Neural cell (in vitro differentiated cells): ENCODE measurements around the gene PTPRA. TPM values are rescaled to one million over a fixed set of nuclear protein-coding genes. Genes with fewer than 3 reads are reported as not detected.

Experiments used
- H2AFZ ChIP-seq: fragments of 200-600, 300-800 bp; sonication (generic), shearing (Covaris generic); 2 replicates; pipeline ENCODE4 v1.6.0; 2014; ENCODE audit warnings: low read depth, mild to moderate bottlenecking, antibody characterized with exemption, low read length, moderate library complexity
- H3F3A ChIP-seq: fragments of 200-600 bp; shearing (Covaris generic); 2 replicates; pipeline ENCODE4 v1.6.1; 2016; ENCODE audit warnings: mild to moderate bottlenecking, moderate library complexity, mixed read lengths, antibody characterized with exemption, low read length; ENCODE audit not compliant: insufficient read depth, poor library complexity, severe bottlenecking
- H3K27ac ChIP-seq: fragments of 200-600, 300-800 bp; sonication (generic), shearing (Covaris generic); 2 replicates; pipeline ENCODE4 v1.5.1; 2014; ENCODE audit warnings: mild to moderate bottlenecking, low read length, moderate library complexity
- H3K27me3 ChIP-seq: fragments of 300-800, 200-600 bp; sonication (generic), shearing (Covaris generic); 2 replicates; pipeline ENCODE4 v1.6.0; 2014; ENCODE audit warnings: mild to moderate bottlenecking, low read depth, low read length, moderate library complexity; ENCODE audit not compliant: insufficient read depth
- H3K36me3 ChIP-seq: fragments of 300-800, 200-600 bp; sonication (generic), shearing (Covaris generic); 2 replicates; pipeline ENCODE4 v1.5.1; 2014; ENCODE audit warnings: mild to moderate bottlenecking, antibody characterized with exemption, low read length, moderate library complexity; ENCODE audit not compliant: insufficient read depth
- H3K4me2 ChIP-seq: fragments of 300-800, 200-600 bp; sonication (generic), shearing (Covaris generic); 2 replicates; pipeline ENCODE4 v1.6.0; 2014; ENCODE audit warnings: mild to moderate bottlenecking, low read length
- H3K4me3 ChIP-seq: fragments of 300-800, 200-600 bp; sonication (generic), shearing (Covaris generic); 2 replicates; pipeline ENCODE4 v1.5.1; 2014; ENCODE audit warnings: mild to moderate bottlenecking, low read length, moderate library complexity
- H3K79me2 ChIP-seq: fragments of 200-600 bp; shearing (Covaris generic); replicated peaks from 2 replicates; pipeline ENCODE4 v1.6.0; 2014; ENCODE audit warnings: mild to moderate bottlenecking, low read length, moderate library complexity; ENCODE audit not compliant: insufficient read depth
- H3K9ac ChIP-seq: fragments of 300-800, 200-600 bp; sonication (generic), shearing (Covaris generic); 2 replicates; pipeline ENCODE4 v1.6.1; 2016; ENCODE audit warnings: mild to moderate bottlenecking, low read length, mixed read lengths
- H3K9me2 ChIP-seq: fragments of 200-600 bp; shearing (Covaris generic); 2 replicates; pipeline ENCODE4 v1.6.1; 2016; ENCODE audit warnings: mild to moderate bottlenecking, low read length, mixed read lengths; ENCODE audit not compliant: insufficient read depth
- H3K9me3 ChIP-seq: fragments of 200-600, 300-800 bp; sonication (generic), shearing (Covaris generic); 2 replicates; pipeline ENCODE4 v1.6.1; 2016; ENCODE audit warnings: mild to moderate bottlenecking, mixed run types, low read length, moderate library complexity, mixed read lengths
- H4K20me1 ChIP-seq: fragments of 200-600 bp; shearing (Covaris generic); 2 replicates; pipeline ENCODE4 v1.6.1; 2016; ENCODE audit warnings: mild to moderate bottlenecking, mixed run types; ENCODE audit not compliant: insufficient read depth
- CTCF ChIP-seq: fragments of 450-650 bp; IDR thresholded peaks from 2 replicates; pipeline ENCODE4 v1.5.1; 2014; ENCODE audit warnings: antibody characterized with exemption, mild to moderate bottlenecking, moderate library complexity; ENCODE audit not compliant: poor library complexity, severe bottlenecking
- EP300 ChIP-seq: fragments of 450-650 bp; conservative IDR thresholded peaks from 2 replicates; pipeline ENCODE4 v1.6.1; 2014; ENCODE audit warnings: antibody characterized with exemption, mild to moderate bottlenecking, moderate library complexity; ENCODE audit not compliant: poor library complexity, severe bottlenecking
- EZH2 ChIP-seq: fragments of 200-600, 300-800 bp; shearing (Covaris generic), sonication (generic); IDR thresholded peaks from 2 replicates; pipeline ENCODE4 v1.6.1; 2014; ENCODE audit warnings: antibody characterized with exemption, low read length, borderline replicate concordance, mild to moderate bottlenecking; ENCODE audit not compliant: insufficient read depth, poor library complexity, severe bottlenecking
- MXI1 ChIP-seq: fragments of 450-650 bp; conservative IDR thresholded peaks from 2 replicates; pipeline ENCODE4 v1.6.1; 2014; ENCODE audit warnings: antibody characterized with exemption, mild to moderate bottlenecking; ENCODE audit not compliant: poor library complexity, severe bottlenecking
- POLR2AphosphoS5 ChIP-seq: IDR thresholded peaks from 2 replicates; pipeline ENCODE4 v1.6.1; 2012
- RAD21 ChIP-seq: fragments of 450-650 bp; conservative IDR thresholded peaks from 2 replicates; pipeline ENCODE4 v1.6.1; 2014; ENCODE audit warnings: antibody characterized with exemption, mild to moderate bottlenecking, moderate library complexity
- REST ChIP-seq: IDR thresholded peaks from 2 replicates; pipeline ENCODE4 v1.6.1; 2012; ENCODE audit warnings: borderline replicate concordance
- SMC3 ChIP-seq: fragments of 450-650 bp; conservative IDR thresholded peaks from 2 replicates; pipeline ENCODE4 v1.6.1; 2014; ENCODE audit warnings: antibody characterized with exemption, mild to moderate bottlenecking, moderate library complexity; ENCODE audit not compliant: poor library complexity
- TAF1 ChIP-seq: IDR thresholded peaks from 2 replicates; pipeline ENCODE4 v1.6.1; 2012; ENCODE audit warnings: low read depth
- polyA plus RNA-seq: library from polyadenylated mRNA; depleted of rRNA; stranded (reverse); fragments of >200 nt; gene quantifications from 2 replicates; pipeline ENCODE4 v1.2.3, GENCODE V29; 2014

PTPRA gene
- polyA plus RNA-seq, 1 donor from 2014 or later: 68.2 TPM

GRCh38 chr20:3084986-3085360 lies 211.7 kb downstream of the PTPRA start:
- no peak overlapping the region for H3K9ac ChIP-seq
- H3K79me2 ChIP-seq: no peaks in the 10 kb centered on the region
- H2AFZ ChIP-seq: no peak overlapping the region
- H3K27ac ChIP-seq: no peak overlapping the region
- H3K4me2 ChIP-seq: no peak overlapping the region
- H3K9me2 ChIP-seq: no peaks in the 10 kb centered on the region
- H4K20me1 ChIP-seq: no peaks in the 10 kb centered on the region
- H3K9me3 ChIP-seq: no peaks in the 10 kb centered on the region
- H3F3A ChIP-seq: no peaks in the 10 kb centered on the region
- peaks cover 37% of the 10 kb centered on the region for H3K27me3 ChIP-seq
- H3K36me3 ChIP-seq: no peaks in the 10 kb centered on the region
- no peak overlapping the region for H3K4me3 ChIP-seq
- TF ChIP-seq MXI1 (no peak), POLR2AphosphoS5 (no peak), SMC3 (no peak), TAF1 (no peak), RAD21 (no peak), REST (no peak), EZH2 (no peak)

GRCh38 chr20:3085571-3086072 lies 212.3 kb downstream of the PTPRA start:
- TF ChIP-seq CTCF: no peak
- no peak for TF ChIP-seq POLR2AphosphoS5
- no peak for TF ChIP-seq MXI1
- no peak for TF ChIP-seq REST
- TF ChIP-seq SMC3: no peak
- TF ChIP-seq RAD21: no peak
- TF ChIP-seq EP300: no peak
- Histone ChIP-seq H3K36me3 (no peaks in the 10 kb centered on the region), H3K4me2 (no peak overlapping the region), H2AFZ (no peak overlapping the region), H3K9ac (no peak overlapping the region), H3K9me2 (no peaks in the 10 kb centered on the region), H4K20me1 (no peaks in the 10 kb centered on the region), H3K4me3 (no peak overlapping the region), H3K79me2 (no peaks in the 10 kb centered on the region), H3K9me3 (no peaks in the 10 kb centered on the region), H3K27me3 (peaks cover 37% of the 10 kb centered on the region), H3K27ac (no peak overlapping the region), H3F3A (no peaks in the 10 kb centered on the region)
